Coronary artery (tissue), 2 donors: ENCODE data around the gene PARD6G.

Experiments
- DNase-seq: peaks from one replicate; pipeline ENCODE4 v3.0.0-alpha.2; 2017; ENCODE audit warnings: low spot score
- H3K27ac ChIP-seq, 2 donors: fragments of 200-600 bp; sonication (generic); one replicate each; pipeline ENCODE4 v1.5.1; 2016 to 2019
- H3K4me3 ChIP-seq: fragments of 200-600 bp; sonication (generic); 2 replicates; pipeline ENCODE4 v1.5.1; 2016; ENCODE audit warnings: mild to moderate bottlenecking, moderate library complexity
- TF ChIP-seq, protein P1 (sequence below): fragments of 200-600 bp; sonication (generic); IDR thresholded peaks from one replicate; pipeline ENCODE4 v1.5.1; 2019; ENCODE audit warnings: antibody characterized with exemption

The PARD6G gene

GRCh38 chr18:80129672-80130367 is 117.5 kb downstream of the PARD6G start:
- Histone ChIP-seq H3K27ac (no peak overlapping the region), H3K4me3 (no peak overlapping the region)
- DNase-seq, result no peak
- TF ChIP-seq, protein P1, sequence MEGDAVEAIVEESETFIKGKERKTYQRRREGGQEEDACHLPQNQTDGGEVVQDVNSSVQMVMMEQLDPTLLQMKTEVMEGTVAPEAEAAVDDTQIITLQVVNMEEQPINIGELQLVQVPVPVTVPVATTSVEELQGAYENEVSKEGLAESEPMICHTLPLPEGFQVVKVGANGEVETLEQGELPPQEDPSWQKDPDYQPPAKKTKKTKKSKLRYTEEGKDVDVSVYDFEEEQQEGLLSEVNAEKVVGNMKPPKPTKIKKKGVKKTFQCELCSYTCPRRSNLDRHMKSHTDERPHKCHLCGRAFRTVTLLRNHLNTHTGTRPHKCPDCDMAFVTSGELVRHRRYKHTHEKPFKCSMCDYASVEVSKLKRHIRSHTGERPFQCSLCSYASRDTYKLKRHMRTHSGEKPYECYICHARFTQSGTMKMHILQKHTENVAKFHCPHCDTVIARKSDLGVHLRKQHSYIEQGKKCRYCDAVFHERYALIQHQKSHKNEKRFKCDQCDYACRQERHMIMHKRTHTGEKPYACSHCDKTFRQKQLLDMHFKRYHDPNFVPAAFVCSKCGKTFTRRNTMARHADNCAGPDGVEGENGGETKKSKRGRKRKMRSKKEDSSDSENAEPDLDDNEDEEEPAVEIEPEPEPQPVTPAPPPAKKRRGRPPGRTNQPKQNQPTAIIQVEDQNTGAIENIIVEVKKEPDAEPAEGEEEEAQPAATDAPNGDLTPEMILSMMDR, result no peak

DNA sequence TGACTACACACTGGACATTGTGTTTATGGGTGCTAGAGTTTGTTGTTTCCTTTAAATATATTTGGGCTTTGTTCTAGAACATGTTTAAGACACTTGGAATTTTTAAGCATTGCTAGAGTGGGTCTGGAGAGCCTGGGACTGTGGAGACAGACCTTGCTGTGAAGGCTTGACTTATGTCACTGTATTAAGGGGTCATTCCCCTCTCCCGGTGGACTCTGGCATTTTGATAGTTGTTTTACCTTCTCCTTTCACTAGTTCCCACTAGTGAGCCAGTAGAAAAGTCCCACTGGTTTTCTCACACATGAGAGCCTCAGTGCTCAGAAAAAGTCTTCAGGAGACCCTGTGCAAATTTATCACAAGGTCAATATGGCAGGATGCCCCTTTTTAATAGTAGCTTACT is 119.7 kb downstream of the PARD6G start:
- TF ChIP-seq, protein P1, result no peak

GRCh38 chr18:80126797-80127196 is 120.5 kb downstream of the PARD6G start:
- Histone ChIP-seq H3K27ac (no peak overlapping the region), H3K4me3 (no peak overlapping the region)
- TF ChIP-seq, protein P1, result no peak
- DNase-seq, result no peak

More for the DNA sequence above, 119.7 kb downstream of the PARD6G start:
- Histone ChIP-seq H3K4me3 (no peak overlapping the region), H3K27ac (no peak overlapping the region)
- no peak for DNase-seq

DNA sequence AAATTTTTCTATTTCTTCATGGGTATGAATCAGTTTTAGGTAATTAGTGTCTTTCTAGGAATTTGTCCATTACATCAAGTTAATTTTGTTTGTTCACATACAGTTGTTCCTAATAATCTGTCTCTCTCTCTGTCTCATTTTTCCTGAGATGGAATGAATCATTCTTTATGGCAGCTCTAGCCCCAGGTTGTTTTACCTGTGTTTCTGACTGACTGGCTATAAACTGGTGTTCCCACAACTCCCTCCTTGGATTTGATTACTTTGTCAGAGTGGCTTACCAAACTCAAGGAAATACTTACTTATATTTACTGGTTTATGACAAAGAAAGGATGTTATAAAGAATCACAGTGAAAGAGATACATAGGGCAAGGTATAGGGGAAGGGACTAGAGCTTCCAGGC is 123.2 kb downstream of the PARD6G start:
- TF ChIP-seq, protein P1, result no peak
- no peak overlapping the region for H3K4me3 ChIP-seq
- no peak overlapping the region for H3K27ac ChIP-seq
- no peak for DNase-seq

DNA sequence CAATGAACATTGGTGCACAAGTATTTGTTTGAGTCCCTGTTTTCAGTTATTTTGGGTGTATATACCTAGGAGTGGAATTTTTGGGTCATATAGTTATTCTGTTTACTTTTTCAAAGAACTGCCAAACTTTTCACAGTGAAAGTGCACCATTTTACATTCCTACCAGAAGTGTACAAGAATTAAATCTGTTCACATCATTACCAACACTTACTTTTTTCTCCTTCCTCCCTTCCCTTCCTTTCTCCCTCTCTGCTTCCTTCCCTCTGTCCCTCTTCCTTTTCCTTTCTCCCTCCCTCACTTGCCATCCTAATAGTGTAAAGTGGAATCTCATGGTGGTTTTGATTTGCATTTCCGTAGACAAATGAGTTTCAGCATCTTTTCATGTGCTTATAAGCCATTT is 126.4 kb downstream of the PARD6G start:
- TF ChIP-seq, protein P1, result no peak
- no peak overlapping the region for H3K4me3 ChIP-seq

DNA sequence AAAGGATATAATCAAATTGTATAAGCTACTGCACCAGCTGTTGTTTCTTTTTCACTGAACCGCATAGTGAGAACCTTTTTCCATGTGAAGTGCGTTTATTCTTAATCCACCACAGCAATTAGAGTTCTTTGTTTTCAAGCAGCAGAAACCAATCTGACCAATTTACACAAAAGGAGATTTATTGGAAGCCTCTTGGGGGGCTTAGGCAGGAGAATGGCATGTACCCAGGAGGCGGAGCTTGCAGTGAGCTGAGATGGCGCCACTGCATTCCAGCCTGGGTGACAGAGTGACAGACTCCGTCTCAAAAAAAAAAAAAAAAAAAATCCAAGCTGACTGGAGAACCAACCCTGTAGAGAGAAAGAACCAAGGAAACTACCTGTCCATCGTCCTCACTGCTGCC is 128.2 kb downstream of the PARD6G start:
- DNase-seq, result no peak
- H3K27ac ChIP-seq, result no peak overlapping the region
- TF ChIP-seq, protein P1, result no peak
- no peak overlapping the region for H3K4me3 ChIP-seq

More for the DNA sequence above, 126.4 kb downstream of the PARD6G start:
- no peak overlapping the region for H3K27ac ChIP-seq
- DNase-seq, result no peak

- DNase-seq, result no peak
- TF ChIP-seq, protein P1, result no peak
- Histone ChIP-seq H3K27ac (no peak overlapping the region), H3K4me3 (no peak overlapping the region)
These were observed 132.3 kb downstream of the PARD6G start for GRCh38 chr18:80115035-80115434.
